Nephron (organoid): ENCODE data around the gene SMAD6.

Experiments
- H3K27ac Mint-ChIP-seq, 3 experiments: 2 replicates each; pipeline ENCODE4 v1.8.0; 2020; ENCODE audit warnings: mixed read lengths in 3 of 3, mild to moderate bottlenecking in 2 of 3, moderate library complexity in 1 of 3
- H3K27me3 Mint-ChIP-seq: 2 replicates; pipeline ENCODE4 v1.8.0; 2021; ENCODE audit warnings: low read depth, mild to moderate bottlenecking, moderate library complexity, mixed read lengths
- H3K36me3 Mint-ChIP-seq: 2 replicates; pipeline ENCODE4 v1.8.0; 2020; ENCODE audit warnings: low read depth, mixed read lengths
- H3K4me1 Mint-ChIP-seq: 2 replicates; pipeline ENCODE4 v1.8.0; 2020; ENCODE audit warnings: mixed read lengths
- H3K4me3 Mint-ChIP-seq, 3 experiments: 2 replicates each; pipeline ENCODE4 v1.8.0; 2020; ENCODE audit warnings: mild to moderate bottlenecking in 3 of 3, mixed read lengths in 3 of 3, moderate library complexity in 2 of 3
- H3K9me3 Mint-ChIP-seq: 2 replicates; pipeline ENCODE4 v1.8.0; 2020; ENCODE audit warnings: mixed read lengths
- TF ChIP-seq, protein P1 (sequence below), 3 experiments: fragments of 200-600 bp; sonication (generic); IDR thresholded peaks; one replicate each; pipeline ENCODE4 v1.5.0; 2021; ENCODE audit warnings: antibody characterized with exemption in 3 of 3; ENCODE audit not compliant: unreplicated experiment in 3 of 3

The SMAD6 gene

DNA sequence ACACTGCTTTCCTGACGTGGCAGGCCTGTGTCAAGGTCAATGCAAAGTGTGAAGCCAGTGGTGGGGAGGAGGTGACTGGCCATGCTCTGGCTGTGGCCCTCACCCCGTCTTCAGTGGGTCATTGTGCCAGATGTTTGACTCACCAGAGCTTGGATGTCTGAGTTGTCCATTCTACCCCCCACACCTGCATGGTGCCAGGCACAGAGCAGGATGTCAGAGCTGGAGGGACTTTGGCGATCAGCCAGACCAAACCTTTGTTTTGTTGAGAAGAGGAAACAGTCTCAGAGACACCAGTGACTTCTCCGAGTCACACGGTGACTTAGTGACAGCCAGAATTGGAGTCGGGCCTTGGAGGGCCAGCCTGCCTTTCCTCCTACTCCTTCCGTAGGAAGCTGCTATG, 49.5 kb downstream of the SMAD6 start:
- TF ChIP-seq, protein P1, sequence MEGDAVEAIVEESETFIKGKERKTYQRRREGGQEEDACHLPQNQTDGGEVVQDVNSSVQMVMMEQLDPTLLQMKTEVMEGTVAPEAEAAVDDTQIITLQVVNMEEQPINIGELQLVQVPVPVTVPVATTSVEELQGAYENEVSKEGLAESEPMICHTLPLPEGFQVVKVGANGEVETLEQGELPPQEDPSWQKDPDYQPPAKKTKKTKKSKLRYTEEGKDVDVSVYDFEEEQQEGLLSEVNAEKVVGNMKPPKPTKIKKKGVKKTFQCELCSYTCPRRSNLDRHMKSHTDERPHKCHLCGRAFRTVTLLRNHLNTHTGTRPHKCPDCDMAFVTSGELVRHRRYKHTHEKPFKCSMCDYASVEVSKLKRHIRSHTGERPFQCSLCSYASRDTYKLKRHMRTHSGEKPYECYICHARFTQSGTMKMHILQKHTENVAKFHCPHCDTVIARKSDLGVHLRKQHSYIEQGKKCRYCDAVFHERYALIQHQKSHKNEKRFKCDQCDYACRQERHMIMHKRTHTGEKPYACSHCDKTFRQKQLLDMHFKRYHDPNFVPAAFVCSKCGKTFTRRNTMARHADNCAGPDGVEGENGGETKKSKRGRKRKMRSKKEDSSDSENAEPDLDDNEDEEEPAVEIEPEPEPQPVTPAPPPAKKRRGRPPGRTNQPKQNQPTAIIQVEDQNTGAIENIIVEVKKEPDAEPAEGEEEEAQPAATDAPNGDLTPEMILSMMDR (IDR thresholded peaks at IDR 0.05; ENCODE audit: unreplicated experiment in 3 of 3) = no peak
- peaks cover 67% of the 10 kb centered on the region for H3K4me1 Mint-ChIP-seq
- peak overlapping the region; percentile 56 to 71 (median 65) for H3K27ac Mint-ChIP-seq
- no peaks in the 10 kb centered on the region for H3K27me3 Mint-ChIP-seq
- H3K9me3 Mint-ChIP-seq = peaks cover 5% of the 10 kb centered on the region
- no peak overlapping the region for H3K4me3 Mint-ChIP-seq
- H3K36me3 Mint-ChIP-seq = peaks cover 38% of the 10 kb centered on the region

DNA sequence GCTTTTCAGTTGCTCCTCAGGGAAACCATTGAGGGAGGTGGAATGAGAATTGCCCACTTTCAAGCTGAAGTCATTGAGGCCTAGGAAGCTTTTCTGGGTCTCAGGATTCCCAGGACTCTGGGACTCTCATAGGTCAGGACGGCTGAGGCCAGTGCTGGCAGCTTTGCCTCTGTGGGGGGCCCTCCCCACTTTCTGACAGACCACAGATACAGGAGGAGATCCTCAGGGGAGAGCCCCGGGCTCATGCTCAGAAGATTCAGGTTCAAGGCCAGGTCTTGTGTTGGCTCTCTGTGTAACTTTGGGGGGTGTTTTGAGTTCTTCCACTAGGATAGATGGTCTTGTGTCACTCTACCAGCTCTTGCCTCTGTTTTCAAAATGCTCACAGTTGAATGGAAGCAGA, 50.0 kb downstream of the SMAD6 start:
- Mint-ChIP-seq H3K4me3 (no peak overlapping the region), H3K27ac (peak overlapping the region; percentile 20 to 65 (median 55)), H3K27me3 (no peaks in the 10 kb centered on the region), H3K36me3 (peaks cover 42% of the 10 kb centered on the region), H3K4me1 (peaks cover 67% of the 10 kb centered on the region), H3K9me3 (peaks cover 5% of the 10 kb centered on the region)
- TF ChIP-seq, protein P1 (IDR thresholded peaks at IDR 0.05; ENCODE audit: unreplicated experiment in 3 of 3) = no peak

DNA sequence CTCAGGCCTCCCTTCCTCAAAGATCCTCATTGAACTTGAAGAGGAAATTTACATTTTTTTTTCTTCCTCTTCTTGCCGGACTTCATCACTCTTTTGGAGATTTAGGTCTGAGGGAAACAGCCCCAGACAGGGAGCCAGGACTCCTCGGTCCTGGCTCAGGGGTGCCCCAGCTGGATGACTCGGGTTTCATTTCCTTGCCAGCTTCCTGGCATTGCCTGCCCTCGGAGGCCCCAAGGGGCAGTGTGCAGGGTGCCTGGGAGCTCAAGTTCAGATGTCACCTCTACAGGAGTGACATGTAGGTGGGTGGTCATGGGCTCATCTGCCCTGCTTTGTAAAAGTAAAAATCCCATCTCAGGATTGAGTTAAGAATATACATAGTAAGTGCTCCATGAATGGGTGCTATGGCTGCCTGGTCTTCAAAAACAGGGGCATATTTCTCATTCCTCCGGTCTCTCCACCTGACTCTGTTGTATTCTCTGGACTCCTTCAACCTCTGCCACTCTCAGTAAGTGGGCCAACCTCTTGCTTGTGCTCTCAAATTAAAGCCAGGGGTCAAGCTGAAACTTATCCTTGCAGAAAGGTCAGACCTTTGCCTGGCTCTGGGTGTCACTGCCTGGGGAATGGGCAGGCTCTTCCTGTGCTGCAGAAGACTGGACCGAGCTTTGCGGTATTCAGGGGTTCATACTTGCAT, 51.8 kb downstream of the SMAD6 start:
- peaks cover 5% of the 10 kb centered on the region for H3K9me3 Mint-ChIP-seq
- peaks cover 43% of the 10 kb centered on the region for H3K36me3 Mint-ChIP-seq
- H3K27ac Mint-ChIP-seq = peak overlapping the region in 1 of 3 experiments; percentile 45
- no peak overlapping the region for H3K4me3 Mint-ChIP-seq
- H3K4me1 Mint-ChIP-seq = peaks cover 63% of the 10 kb centered on the region
- no peaks in the 10 kb centered on the region for H3K27me3 Mint-ChIP-seq
- TF ChIP-seq, protein P1 (IDR thresholded peaks at IDR 0.05; ENCODE audit: unreplicated experiment in 3 of 3) = no peak

DNA sequence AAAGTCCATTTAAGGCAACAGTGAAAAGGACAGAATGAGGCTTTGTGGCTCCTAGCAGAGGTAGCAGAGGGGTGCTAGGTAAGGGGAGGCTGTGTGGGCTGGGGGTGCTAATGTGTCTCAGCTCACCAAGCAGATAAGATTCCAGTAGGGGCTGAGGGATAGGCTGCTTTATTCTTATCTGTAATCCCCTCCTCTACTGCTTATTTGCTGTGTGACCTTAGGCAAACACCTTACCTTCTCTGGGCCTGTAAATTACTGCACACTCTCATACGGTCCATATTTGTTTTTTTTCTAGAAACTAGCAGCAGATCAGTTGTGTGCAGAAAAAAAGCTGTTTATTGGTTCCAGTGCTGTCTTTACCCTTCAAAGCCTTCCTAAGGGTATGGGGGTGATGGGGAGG, 52.8 kb downstream of the SMAD6 start:
- peaks cover 63% of the 10 kb centered on the region for H3K4me1 Mint-ChIP-seq
- H3K36me3 Mint-ChIP-seq = peaks cover 43% of the 10 kb centered on the region
- TF ChIP-seq, protein P1 (IDR thresholded peaks at IDR 0.05; ENCODE audit: unreplicated experiment in 3 of 3) = no peak
- H3K27ac Mint-ChIP-seq = peak overlapping the region; percentile 25 to 92 (median 45)
- H3K27me3 Mint-ChIP-seq = no peaks in the 10 kb centered on the region
- peaks cover 5% of the 10 kb centered on the region for H3K9me3 Mint-ChIP-seq
- H3K4me3 Mint-ChIP-seq = no peak overlapping the region

DNA sequence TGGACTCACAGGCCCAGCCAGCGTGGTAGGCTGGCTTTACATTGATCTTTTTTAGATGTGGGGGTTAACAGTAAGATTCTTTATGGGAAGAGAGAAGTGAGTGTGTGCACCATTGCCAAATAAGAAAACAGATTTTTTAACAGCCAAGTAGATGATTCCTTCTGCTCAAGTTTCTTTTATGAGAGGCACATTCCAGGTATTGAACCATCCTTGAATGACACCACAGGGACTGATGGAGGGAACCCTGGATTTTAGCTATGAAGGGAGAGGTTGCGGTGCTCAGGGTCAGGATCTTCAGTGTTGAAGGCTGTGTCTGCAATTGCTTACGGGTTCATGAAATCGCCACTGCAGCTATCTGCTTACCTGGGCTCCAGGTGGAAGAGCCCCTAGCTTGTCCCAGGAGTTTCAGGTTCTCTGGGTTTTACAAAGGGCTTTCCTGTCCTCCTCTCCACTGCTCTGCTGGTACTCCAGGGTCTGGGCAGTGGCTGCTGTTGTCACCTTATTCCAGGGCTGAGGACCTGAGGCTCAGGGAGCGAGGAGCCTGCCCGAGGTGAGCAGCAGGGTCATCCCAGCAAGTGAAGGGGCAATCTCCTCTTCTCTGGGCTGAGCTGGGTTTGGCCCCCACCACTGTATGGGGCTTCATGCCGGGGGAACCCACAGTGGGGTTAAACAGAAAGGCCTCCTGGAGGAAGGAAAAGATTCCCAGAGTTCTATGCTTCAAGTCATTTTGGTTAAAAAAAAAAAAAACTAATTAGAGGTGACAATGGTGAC, 53.4 kb downstream of the SMAD6 start:
- peaks cover 5% of the 10 kb centered on the region for H3K9me3 Mint-ChIP-seq
- peak overlapping the region in 1 of 3 experiments; percentile 25 for H3K4me3 Mint-ChIP-seq
- H3K36me3 Mint-ChIP-seq = peaks cover 41% of the 10 kb centered on the region
- H3K27ac Mint-ChIP-seq = peak overlapping the region; percentile 25 to 92 (median 45)
- H3K4me1 Mint-ChIP-seq = peaks cover 57% of the 10 kb centered on the region
- TF ChIP-seq, protein P1 (IDR thresholded peaks at IDR 0.05; ENCODE audit: unreplicated experiment in 3 of 3) = no peak
- no peaks in the 10 kb centered on the region for H3K27me3 Mint-ChIP-seq
